ENCODE data around the gene FUS. TPM values are rescaled to one million over a fixed set of nuclear protein-coding genes. Genes with fewer than 3 reads are reported as not detected.

The FUS gene
- total RNA-seq = 27.4 and 29.6 TPM in 2 replicates

DNA sequence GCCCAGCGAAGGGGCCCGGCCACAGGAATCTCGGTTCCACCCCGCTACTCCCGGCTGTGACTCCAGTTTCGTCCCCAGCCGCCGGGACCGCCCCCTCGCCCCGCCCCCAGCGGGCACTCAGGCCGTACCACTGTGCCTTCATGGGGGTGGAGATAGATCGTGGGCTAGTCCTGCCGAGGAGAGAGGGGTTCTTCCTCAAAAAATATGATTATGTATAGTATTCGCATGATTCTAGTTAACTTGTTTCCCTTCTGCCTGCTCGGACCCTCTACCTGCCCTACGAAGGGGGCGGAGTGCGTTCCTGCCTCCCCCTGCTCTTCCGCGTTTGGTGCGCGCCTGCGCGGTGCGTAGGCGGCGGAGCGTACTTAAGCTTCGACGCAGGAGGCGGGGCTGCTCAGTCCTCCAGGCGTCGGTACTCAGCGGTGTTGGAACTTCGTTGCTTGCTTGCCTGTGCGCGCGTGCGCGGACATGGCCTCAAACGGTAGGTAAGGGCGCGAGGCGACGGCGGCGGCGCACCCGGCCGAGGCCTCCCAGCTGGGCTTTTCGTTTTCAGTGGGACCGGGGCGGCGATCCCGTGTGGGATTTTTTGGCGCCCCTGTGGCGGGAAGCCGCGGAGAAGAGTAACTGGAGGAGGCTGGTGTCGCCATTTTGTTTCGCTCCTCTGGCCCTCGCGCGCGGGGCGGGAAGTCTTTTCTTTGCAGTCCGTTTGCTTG lies at the start of gene FUS:
Gene FUS (plus strand): TSS at position 393 of the 713 bp plus-strand sequence. CDS start 76 bp downstream, at position 469.

DNA sequence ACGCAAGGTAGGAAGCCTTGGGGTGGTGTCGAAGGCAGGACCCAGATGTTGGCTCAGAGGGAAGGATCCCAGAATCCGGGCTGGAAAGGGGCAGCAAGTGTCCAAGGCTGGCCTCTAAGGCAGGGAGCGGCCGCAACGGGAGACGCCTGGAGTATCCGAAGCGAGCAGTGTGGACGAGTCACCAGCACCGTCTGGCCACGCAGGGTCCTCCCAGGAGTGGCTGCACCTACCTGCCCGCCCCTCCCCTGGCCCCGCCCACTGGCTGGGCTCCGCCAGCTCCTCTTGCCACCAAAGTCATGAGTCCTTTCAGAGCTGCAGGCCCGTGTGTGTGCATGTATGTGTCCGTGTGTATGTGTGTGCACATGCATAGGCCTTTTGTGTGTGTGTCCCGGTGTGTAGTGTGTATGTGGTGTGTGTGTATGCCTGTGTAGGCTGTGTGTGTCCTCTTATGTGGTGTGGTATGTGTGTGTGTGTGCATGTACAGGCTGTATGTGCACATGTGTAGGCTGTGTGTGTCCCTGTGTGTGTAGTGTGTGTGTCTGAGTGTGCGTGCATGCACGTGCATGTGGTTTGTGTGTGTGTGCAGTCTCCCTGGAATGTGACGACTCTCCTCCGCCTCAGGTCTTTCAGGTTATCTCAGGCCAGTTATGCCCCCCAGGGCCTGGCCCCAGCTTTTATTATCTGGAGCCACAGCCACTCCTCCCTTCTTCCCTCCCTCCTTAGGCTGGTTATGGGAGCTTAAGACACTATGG lies 44.2 kb upstream of the FUS start, which contains the start of gene PRSS8:
Gene PRSS8 (minus strand): TSS at position 193 of the 752 bp plus-strand sequence. CDS start 229 bp downstream, outside the sequence.

DNA sequence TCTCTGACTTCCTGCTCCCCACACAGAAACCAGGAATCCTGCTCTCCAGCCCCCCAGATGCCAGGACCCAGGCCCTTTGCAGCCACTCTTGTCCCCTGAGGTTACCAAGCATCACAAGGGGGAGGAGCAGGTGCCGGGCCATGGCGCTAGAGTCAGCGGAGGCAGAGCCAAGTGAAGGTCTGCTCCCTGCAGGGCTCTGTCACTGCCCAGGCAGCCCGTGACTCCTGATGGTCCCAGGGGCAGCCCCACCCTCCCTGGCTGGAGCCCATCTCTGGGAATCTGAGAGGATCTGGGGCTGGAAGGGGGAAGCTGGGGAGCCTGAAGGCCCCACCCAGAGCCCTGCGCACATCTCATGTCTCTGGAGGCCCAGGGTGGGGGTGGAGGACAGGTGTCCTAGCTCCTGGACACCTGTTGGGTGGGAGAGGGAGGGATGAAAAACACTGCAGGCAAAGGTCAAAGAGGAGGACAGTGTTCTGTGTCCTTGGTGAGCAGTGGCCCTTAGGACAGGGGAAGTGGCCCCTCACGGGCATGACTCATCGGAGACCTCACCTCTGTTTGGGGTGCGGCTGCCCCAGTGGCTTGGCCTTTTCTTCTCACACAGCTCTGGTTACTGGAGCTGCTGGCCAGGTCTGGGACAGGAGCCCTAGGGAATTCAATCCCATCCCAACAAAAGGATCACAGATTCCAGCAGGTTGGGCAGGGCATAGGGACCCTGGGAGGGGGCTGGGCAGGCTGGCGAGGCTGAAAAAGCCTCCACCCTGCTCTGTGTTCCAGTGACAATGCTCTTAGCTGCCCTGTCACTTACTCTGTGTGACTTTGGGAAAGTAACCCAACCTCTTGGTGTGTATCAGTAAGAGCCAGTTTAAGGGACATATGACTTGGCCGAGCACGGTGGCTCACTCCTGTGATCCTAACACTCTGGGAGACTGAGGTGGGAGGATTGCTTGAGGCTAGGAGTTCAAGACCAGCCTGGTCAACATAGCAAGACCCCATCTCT lies 29.7 kb upstream of the FUS start, which contains the start of gene PRSS36:
Gene PRSS36 (minus strand): TSS at position 173 of the 997 bp plus-strand sequence. CDS start 31 bp downstream, at position 142.

DNA sequence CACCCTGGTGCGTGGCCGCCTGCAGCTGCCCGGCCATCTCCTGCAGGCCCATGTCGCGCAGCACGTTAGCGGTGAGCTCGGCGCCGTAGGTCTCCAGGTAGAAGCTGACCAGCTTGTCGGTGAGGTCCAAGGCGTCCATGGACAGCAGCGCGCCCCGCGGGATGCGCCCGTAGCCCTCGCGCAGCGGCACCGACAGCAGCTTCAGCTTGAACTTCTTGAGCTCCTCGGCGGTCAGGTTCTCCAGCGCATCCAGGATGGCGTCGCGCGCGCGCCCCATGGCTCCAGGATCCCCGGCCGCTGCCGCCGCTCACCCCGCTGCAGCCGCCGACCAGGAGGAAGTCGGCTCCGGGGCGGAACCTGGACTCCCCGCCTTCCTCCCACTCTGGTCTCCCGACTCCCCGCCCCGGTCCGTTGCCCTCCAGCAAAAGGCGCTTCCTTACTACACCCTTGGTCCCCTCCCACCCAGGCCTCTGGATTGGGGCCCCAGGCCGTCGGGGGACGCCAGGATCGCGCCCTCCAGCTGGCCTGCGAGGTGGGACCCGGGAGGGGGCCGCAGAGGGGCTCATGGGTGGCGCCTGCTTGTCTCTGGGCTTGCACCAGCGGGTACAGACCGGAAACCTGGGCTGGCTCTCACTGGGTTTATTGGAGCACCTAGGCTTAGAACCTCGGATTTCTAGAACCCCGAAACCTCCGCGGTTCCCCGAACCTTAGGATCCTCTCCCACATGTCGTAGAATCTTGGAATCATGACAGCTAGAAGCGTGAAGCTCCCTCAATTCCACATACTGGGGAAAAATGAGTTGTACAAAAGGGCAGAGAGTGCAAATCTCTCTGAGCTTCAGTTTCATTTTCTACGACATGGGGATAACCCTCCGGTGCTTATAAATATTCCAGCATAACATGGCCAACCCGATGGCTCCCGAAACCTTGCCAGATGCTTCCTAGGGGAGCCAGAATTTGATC lies 22.8 kb downstream of the FUS start, which contains the start of gene PYCARD:
Gene PYCARD (minus strand): TSS at position 347 of the 962 bp plus-strand sequence. CDS start 70 bp downstream, at position 277.

DNA sequence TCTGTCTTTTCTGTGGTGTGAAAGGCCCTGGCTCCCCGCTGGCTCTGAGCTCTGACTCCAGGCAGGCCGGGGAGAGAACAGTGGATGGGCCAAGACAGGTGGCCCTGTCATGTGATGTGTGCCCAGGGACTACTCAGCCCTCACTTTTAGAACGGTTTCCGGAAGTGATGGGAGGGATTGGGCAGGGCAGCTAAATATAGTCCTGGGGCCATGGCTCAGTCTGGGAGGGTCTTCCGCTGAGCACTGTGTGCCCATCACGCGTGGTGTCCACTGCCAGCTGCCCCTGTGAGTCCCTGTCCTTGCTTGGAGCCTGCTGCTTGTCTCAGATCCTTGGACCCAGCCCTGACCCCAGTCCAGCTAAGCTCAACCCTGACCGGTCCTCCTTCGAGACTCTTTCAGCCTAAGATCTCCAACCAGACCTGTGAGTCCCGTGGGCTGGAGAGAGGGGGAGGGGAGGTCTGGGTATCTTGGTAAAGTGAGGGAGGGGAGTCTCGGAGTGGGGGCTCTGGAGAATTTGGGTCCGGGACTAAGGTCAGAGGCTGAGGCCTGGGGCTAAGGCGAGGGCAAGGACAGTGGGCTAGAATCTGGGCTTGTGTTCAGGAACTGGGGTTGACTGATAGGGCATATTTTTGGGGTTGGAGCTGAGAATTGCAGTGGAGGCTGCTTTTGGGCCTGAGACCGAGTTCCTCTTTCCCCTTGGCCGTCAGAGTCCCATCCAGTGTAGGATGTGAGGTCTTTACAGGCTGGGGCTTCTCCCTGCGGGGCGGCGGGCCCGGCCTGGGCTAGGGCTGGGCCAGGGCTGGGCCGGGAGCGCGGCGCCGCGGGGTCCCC lies 34.2 kb downstream of the FUS start, which contains the start of gene TRIM72:
Gene TRIM72 (plus strand): TSS at position 243 of the 831 bp plus-strand sequence. CDS start 620 bp downstream, outside the sequence.

DNA sequence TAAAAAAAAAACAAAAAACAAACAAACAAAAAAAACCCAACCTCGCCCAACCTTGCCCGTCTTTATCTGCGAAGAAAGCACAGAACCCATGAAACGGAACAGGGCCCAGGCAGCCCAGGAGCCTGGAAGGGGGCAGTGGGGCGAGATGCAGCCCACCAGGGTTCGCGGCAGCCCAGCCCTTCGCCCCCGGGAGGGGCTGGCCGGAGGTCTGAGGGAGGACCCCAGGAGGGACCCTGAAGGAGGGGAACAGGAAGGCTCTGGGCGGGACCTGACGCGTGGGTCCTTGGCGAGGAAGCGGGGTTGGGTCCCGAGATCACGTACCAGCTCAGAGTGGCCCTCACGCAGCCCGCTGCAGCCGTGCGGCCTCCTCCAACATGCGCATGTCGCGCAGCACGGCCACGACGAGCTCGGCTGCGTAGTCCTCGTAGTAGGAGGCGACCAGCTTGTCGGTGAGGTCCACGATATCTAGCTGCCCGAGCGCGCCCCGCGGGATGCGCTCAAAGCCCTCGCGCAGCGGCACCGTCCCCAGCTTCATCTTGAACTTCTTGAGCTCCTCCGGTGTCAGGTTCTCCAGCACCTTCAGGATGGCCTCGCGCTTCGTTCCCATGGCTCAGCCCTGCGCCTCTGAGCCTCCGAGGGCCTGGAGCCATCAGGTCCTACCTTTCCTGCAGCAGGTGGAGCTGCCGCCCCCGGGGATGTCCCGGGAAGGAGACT lies 36.6 kb downstream of the FUS start, which contains the start of gene PYDC1:
Gene PYDC1 (minus strand): TSS at position 714 of the 714 bp plus-strand sequence. CDS start 107 bp downstream, at position 607.

Other genes starting within 250 kb of the FUS start
- 45.4 and 48.9 TPM in 2 replicates for gene ORAI3, start 231.1 kb upstream of the FUS start, total RNA-seq
- gene SETD1A, start 222.4 kb upstream of the FUS start, total RNA-seq = 5.2 and 6.2 TPM in 2 replicates
- 11.1 and 11.7 TPM in 2 replicates for gene HSD3B7, start 194.9 kb upstream of the FUS start, total RNA-seq
- 0.25 and 0.29 TPM in 2 replicates for gene STX1B, start 169.5 kb upstream of the FUS start, total RNA-seq
- 19.0 and 25.1 TPM in 2 replicates for gene STX4, start 146.6 kb upstream of the FUS start, total RNA-seq
- gene ZNF668, start 105.9 kb upstream of the FUS start, total RNA-seq = 9.8 and 14.4 TPM in 2 replicates
- 8.0 and 10.5 TPM in 2 replicates for gene ZNF646, start 105.7 kb upstream of the FUS start, total RNA-seq
- 1.2 and 3.2 TPM in 2 replicates for gene PRSS53, start 91.2 kb upstream of the FUS start, total RNA-seq
- 309 and 356 TPM in 2 replicates for gene VKORC1, start 85.3 kb upstream of the FUS start, total RNA-seq
- 55.5 and 66.1 TPM in 2 replicates for gene BCKDK, start 71.8 kb upstream of the FUS start, total RNA-seq
- gene KAT8, start 62.5 kb upstream of the FUS start, total RNA-seq = 21.0 and 22.6 TPM in 2 replicates
- not detected in 2 replicates for gene PRSS8, start 44.4 kb upstream of the FUS start, total RNA-seq
- 0.20 TPM in 1 of 2 replicates, not detected in the other for gene PRSS36, start 30.1 kb upstream of the FUS start, total RNA-seq
- 42.4 and 48.0 TPM in 2 replicates for gene PYCARD, start 22.6 kb downstream of the FUS start, total RNA-seq
- gene TRIM72, start 34.0 kb downstream of the FUS start, total RNA-seq = not detected in 2 replicates
- not detected in 2 replicates for gene PYDC1, start 37.0 kb downstream of the FUS start, total RNA-seq
- gene ITGAM, start 79.8 kb downstream of the FUS start, total RNA-seq = not detected in 2 replicates
- gene ITGAX, start 175.0 kb downstream of the FUS start, total RNA-seq = 0.12 TPM in 1 of 2 replicates, not detected in the other
- gene ITGAD, start 213.2 kb downstream of the FUS start, total RNA-seq = not detected in 2 replicates
- not detected in 2 replicates for gene COX6A2, start 248.2 kb downstream of the FUS start, total RNA-seq

Measured in cardiac ventricle fibroblast (primary cell).